ENCODE data around the gene SLCO3A1.
"Not testable (repeated sequence)": the region's sequence is repeated elsewhere in the genome, so short reads cannot be mapped to it uniquely, and the experiment has no call there.

The SLCO3A1 gene

GRCh38 chr15:91942720-91943394 lies 89.3 kb downstream of the SLCO3A1 start:
- no peak for DNase-seq

GRCh38 chr15:91944331-91944730 lies 90.8 kb downstream of the SLCO3A1 start:
- no peak for DNase-seq

- no peak for DNase-seq
Measured at GRCh38 chr15:91945385-91945784, 91.9 kb downstream of the SLCO3A1 start.

GRCh38 chr15:91946075-91946474 lies 92.6 kb downstream of the SLCO3A1 start:
- no peak for DNase-seq

- no peak for DNase-seq
Measured at GRCh38 chr15:91946581-91947292, 93.2 kb downstream of the SLCO3A1 start.

- DNase-seq: no peak
Measured at GRCh38 chr15:91947293-91947679, 93.8 kb downstream of the SLCO3A1 start.

- no peak for DNase-seq
Measured at GRCh38 chr15:91947683-91948608, 94.4 kb downstream of the SLCO3A1 start.

- DNase-seq: no peak
Measured at GRCh38 chr15:91949361-91949760, 95.9 kb downstream of the SLCO3A1 start.

- no peak for DNase-seq
Measured at GRCh38 chr15:91950054-91950453, 96.5 kb downstream of the SLCO3A1 start.

GRCh38 chr15:91950631-91951329 lies 97.3 kb downstream of the SLCO3A1 start:
- no peak for DNase-seq

- no peak for DNase-seq
Measured at GRCh38 chr15:91952216-91952615, 98.7 kb downstream of the SLCO3A1 start.

- no peak for DNase-seq
Measured at GRCh38 chr15:91953432-91953831, 99.9 kb downstream of the SLCO3A1 start.

GRCh38 chr15:91954292-91954691 lies 100.8 kb downstream of the SLCO3A1 start:
- DNase-seq: no peak

GRCh38 chr15:91956026-91956723 lies 102.7 kb downstream of the SLCO3A1 start:
- DNase-seq: no peak

GRCh38 chr15:91961357-91961756 lies 107.8 kb downstream of the SLCO3A1 start:
- no peak for DNase-seq

GRCh38 chr15:91963747-91964146 lies 110.2 kb downstream of the SLCO3A1 start:
- DNase-seq: not testable (repeated sequence)

GRCh38 chr15:91965501-91966193 lies 112.1 kb downstream of the SLCO3A1 start:
- no peak for DNase-seq

- DNase-seq: no peak
Measured at GRCh38 chr15:91966194-91966552, 112.7 kb downstream of the SLCO3A1 start.

- DNase-seq: no peak
Measured at GRCh38 chr15:91967935-91968606, 114.6 kb downstream of the SLCO3A1 start.

- no peak for DNase-seq
Measured at GRCh38 chr15:91968610-91969009, 115.1 kb downstream of the SLCO3A1 start.

GRCh38 chr15:91970142-91970541 lies 116.6 kb downstream of the SLCO3A1 start:
- no peak for DNase-seq

Data from SHP77 treated with DMSO at 0.1 percent for 48 hours (cell line).